RPMI7951 (cell line): ENCODE results near the gene VEPH1. TPM values are rescaled to one million over a fixed set of nuclear protein-coding genes. Genes with fewer than 3 reads are reported as not detected.
A peak's percentile ranks its signal among the peaks of the same experiment; 100 is the strongest.

ENCODE experiments used
- DNase-seq: peaks from one replicate; pipeline ENCODE4 v3.0.0-alpha.2; 2012; ENCODE audit warnings: low read depth
- total RNA-seq: library from RNA; depleted of rRNA; stranded (reverse); fragments of >200 nt; shearing (Covaris generic); gene quantifications from 2 replicates; pipeline ENCODE4 v1.2.3, GENCODE V29; 2014

VEPH1 gene
- total RNA-seq, 1 experiment from 2014 or later: 85.5 TPM

- DNase-seq: peak; percentile 54
Measured at GRCh38 chr3:157429708-157430107, 73.5 kb downstream of the VEPH1 start.

- DNase-seq: no peak
Measured at GRCh38 chr3:157428853-157429252, 74.4 kb downstream of the VEPH1 start.

GRCh38 chr3:157427901-157428300, 75.3 kb downstream of the VEPH1 start:
- no peak for DNase-seq

GRCh38 chr3:157423337-157423736, 79.9 kb downstream of the VEPH1 start:
- DNase-seq: no peak

- DNase-seq: no peak
Measured at GRCh38 chr3:157420606-157421130, 82.5 kb downstream of the VEPH1 start.

- peak; percentile 63 for DNase-seq
Measured at GRCh38 chr3:157418104-157418503, 85.1 kb downstream of the VEPH1 start.

GRCh38 chr3:157417247-157417646, 86.0 kb downstream of the VEPH1 start:
- DNase-seq: peak; percentile 73

GRCh38 chr3:157416347-157417087, 86.7 kb downstream of the VEPH1 start:
- DNase-seq: no peak

GRCh38 chr3:157414861-157415260, 88.4 kb downstream of the VEPH1 start:
- DNase-seq: no peak

- DNase-seq: no peak
Measured at GRCh38 chr3:157412323-157412855, 90.8 kb downstream of the VEPH1 start.

GRCh38 chr3:157410945-157411344, 92.3 kb downstream of the VEPH1 start:
- no peak for DNase-seq

GRCh38 chr3:157409516-157409915, 93.7 kb downstream of the VEPH1 start:
- no peak for DNase-seq

GRCh38 chr3:157408499-157409149, 94.6 kb downstream of the VEPH1 start:
- DNase-seq: no peak

GRCh38 chr3:157407769-157408168, 95.4 kb downstream of the VEPH1 start:
- no peak for DNase-seq

- no peak for DNase-seq
Measured at GRCh38 chr3:157406394-157406793, 96.8 kb downstream of the VEPH1 start.

- peak; percentile 52 for DNase-seq
Measured at GRCh38 chr3:157405457-157405856, 97.8 kb downstream of the VEPH1 start.

- DNase-seq: no peak
Measured at GRCh38 chr3:157404381-157404780, 98.8 kb downstream of the VEPH1 start.

GRCh38 chr3:157398598-157398997, 104.6 kb downstream of the VEPH1 start:
- no peak for DNase-seq

GRCh38 chr3:157394411-157394810, 108.8 kb downstream of the VEPH1 start:
- no peak for DNase-seq

GRCh38 chr3:157393113-157393512, 110.1 kb downstream of the VEPH1 start:
- DNase-seq: no peak

- no peak for DNase-seq
Measured at GRCh38 chr3:157392104-157392503, 111.1 kb downstream of the VEPH1 start.

GRCh38 chr3:157390713-157391515, 112.3 kb downstream of the VEPH1 start:
- DNase-seq: peak; percentile 90
